Stimulated activated CD8-positive, alpha-beta memory T cell treated with anti-CD3 and anti-CD28 coated beads, Interleukin-7, amount 100 ng/mL, for 1 hour (primary cell): ENCODE measurements around the gene LMAN1.
A peak's percentile ranks its signal among the peaks of the same experiment; 100 is the strongest.

Experiments
- DNase-seq, 2 donors: peaks; one replicate each; pipeline ENCODE4 v3.0.0-alpha.2; 2020; ENCODE audit warnings: low read depth in 2 of 2

LMAN1 gene

GRCh38 chr18:59360381-59360780 is 1.3 kb upstream of the LMAN1 start:
- no peak for DNase-seq

- no peak for DNase-seq
These were observed 499 bp upstream of the LMAN1 start for GRCh38 chr18:59359576-59359952.

GRCh38 chr18:59358414-59358711 is 702 bp downstream of the LMAN1 start:
- no peak for DNase-seq

GRCh38 chr18:59357928-59358327 is 1.1 kb downstream of the LMAN1 start:
- no peak for DNase-seq

GRCh38 chr18:59354731-59355130 is 4.3 kb downstream of the LMAN1 start:
- DNase-seq = no peak

GRCh38 chr18:59353079-59353680 is 5.9 kb downstream of the LMAN1 start:
- DNase-seq = no peak

GRCh38 chr18:59352250-59352855 is 6.7 kb downstream of the LMAN1 start:
- DNase-seq = no peak

- no peak for DNase-seq
These were observed 13.5 kb downstream of the LMAN1 start for GRCh38 chr18:59345556-59345955.

GRCh38 chr18:59344996-59345395 is 14.1 kb downstream of the LMAN1 start:
- DNase-seq = no peak

- no peak for DNase-seq
These were observed 15.1 kb downstream of the LMAN1 start for GRCh38 chr18:59343926-59344325.

- no peak for DNase-seq
These were observed 18.2 kb downstream of the LMAN1 start for GRCh38 chr18:59340817-59341216.

- DNase-seq = no peak
These were observed 18.8 kb downstream of the LMAN1 start for GRCh38 chr18:59340312-59340711.

- no peak for DNase-seq
These were observed 26.1 kb downstream of the LMAN1 start for GRCh38 chr18:59332986-59333385.

- no peak for DNase-seq
These were observed 30.4 kb downstream of the LMAN1 start for GRCh38 chr18:59328683-59329082.

- DNase-seq = no peak
These were observed 33.1 kb downstream of the LMAN1 start for GRCh38 chr18:59325965-59326364.

GRCh38 chr18:59324623-59324971 is 34.5 kb downstream of the LMAN1 start:
- DNase-seq = no peak

- no peak for DNase-seq
These were observed 35.0 kb downstream of the LMAN1 start for GRCh38 chr18:59323931-59324622.

- no peak for DNase-seq
These were observed 40.5 kb downstream of the LMAN1 start, which contains the start of gene CPLX4 for GRCh38 chr18:59318460-59319050. CPLX4 (minus strand) TSS chr18:59318649; CDS start chr18:59318462, 187 bp downstream.

- no peak for DNase-seq
These were observed 47.4 kb downstream of the LMAN1 start for GRCh38 chr18:59311631-59312030.

- DNase-seq = no peak
These were observed 50.2 kb downstream of the LMAN1 start for GRCh38 chr18:59308938-59309260.

- DNase-seq = peak; percentile 39 to 47
These were observed 50.7 kb downstream of the LMAN1 start for GRCh38 chr18:59308248-59308937.

GRCh38 chr18:59306640-59307039 is 52.4 kb downstream of the LMAN1 start:
- no peak for DNase-seq

GRCh38 chr18:59305295-59305694 is 53.8 kb downstream of the LMAN1 start:
- no peak for DNase-seq
